HL-60 (cell line): ENCODE measurements around the gene IKBKE.

Experiments
- DNase-seq, 2 experiments: peaks; one replicate each; pipeline ENCODE4 v3.0.0-alpha.2; 2010 to 2020; ENCODE audit warnings: low read depth in 1 of 2, low spot score in 1 of 2
- H3K27ac ChIP-seq: fragments of 250-450 bp; sonication (Bioruptor Pico); replicated peaks from 2 replicates; pipeline ENCODE4 v1.5.1; 2020; ENCODE audit warnings: mild to moderate bottlenecking, moderate library complexity
- H3K27me3 ChIP-seq: fragments of 250-450 bp; sonication (Bioruptor Pico); 2 replicates; pipeline ENCODE4 v1.5.1; 2021; ENCODE audit warnings: mild to moderate bottlenecking, moderate library complexity; ENCODE audit not compliant: insufficient read depth, poor library complexity, severe bottlenecking
- H3K4me3 ChIP-seq: replicated peaks from 2 replicates; pipeline ENCODE4 v1.5.1; 2011; ENCODE audit warnings: mild to moderate bottlenecking, control low read depth, low read length; ENCODE audit not compliant: insufficient read depth
- GABPA ChIP-seq: IDR thresholded peaks from 2 replicates; pipeline ENCODE4 v1.6.1; 2012; ENCODE audit warnings: low read depth
- POLR2AphosphoS5 ChIP-seq: IDR thresholded peaks from 2 replicates; pipeline ENCODE4 v1.6.1; 2012; ENCODE audit warnings: low read depth
- REST ChIP-seq: IDR thresholded peaks from 2 replicates; pipeline ENCODE4 v1.6.1; 2012; ENCODE audit warnings: low read depth; ENCODE audit not compliant: insufficient replicate concordance
- SPI1 ChIP-seq: IDR thresholded peaks from 2 replicates; pipeline ENCODE4 v1.6.1; 2012; ENCODE audit warnings: low read depth, mild to moderate bottlenecking, borderline replicate concordance
- TF ChIP-seq, protein P1 (sequence below): IDR thresholded peaks from one replicate; pipeline ENCODE4 v1.5.1; 2011; ENCODE audit warnings: low read length, control low read depth, inconsistent platforms; ENCODE audit not compliant: insufficient read depth

The IKBKE gene

DNA sequence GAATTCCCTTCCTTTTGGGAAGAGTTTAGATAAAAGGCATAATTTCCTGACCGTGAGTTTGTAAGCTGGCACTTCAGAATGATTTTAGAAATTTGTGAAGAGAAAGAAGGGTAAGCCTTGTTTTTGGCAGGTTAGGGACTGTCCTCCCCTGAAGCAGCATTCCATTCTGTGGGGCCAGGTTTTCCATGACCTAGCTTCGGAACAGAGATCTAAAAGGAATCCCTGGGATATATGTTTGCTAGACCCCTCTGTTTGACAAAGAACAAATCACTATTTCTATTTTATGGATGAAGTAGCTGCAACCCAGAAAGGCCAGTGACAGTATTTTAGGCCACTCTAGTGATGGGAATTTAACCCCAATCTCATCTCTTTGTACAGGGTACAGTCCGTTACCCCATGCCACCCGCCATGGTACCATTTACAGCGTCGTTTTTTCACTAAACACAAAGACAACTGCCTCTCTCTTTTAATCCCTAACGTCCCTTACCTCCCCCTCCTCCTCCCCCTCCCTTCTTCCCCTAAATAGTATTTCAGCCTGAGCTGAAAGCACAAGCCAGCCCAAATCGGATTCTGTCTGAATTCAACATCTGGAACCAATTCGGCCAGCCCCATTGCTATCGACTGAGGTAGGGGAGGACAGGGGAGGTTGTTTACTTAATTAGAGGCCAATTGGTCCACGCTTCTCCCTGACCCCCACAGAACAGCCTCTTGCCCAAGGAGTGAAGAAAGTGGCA is 23.4 kb upstream of the IKBKE start:
- no peak for DNase-seq
- no peaks in the 10 kb centered on the region for H3K27me3 ChIP-seq
- no peak overlapping the region for H3K4me3 ChIP-seq
- H3K27ac ChIP-seq: no peak overlapping the region
- TF ChIP-seq, protein P1, sequence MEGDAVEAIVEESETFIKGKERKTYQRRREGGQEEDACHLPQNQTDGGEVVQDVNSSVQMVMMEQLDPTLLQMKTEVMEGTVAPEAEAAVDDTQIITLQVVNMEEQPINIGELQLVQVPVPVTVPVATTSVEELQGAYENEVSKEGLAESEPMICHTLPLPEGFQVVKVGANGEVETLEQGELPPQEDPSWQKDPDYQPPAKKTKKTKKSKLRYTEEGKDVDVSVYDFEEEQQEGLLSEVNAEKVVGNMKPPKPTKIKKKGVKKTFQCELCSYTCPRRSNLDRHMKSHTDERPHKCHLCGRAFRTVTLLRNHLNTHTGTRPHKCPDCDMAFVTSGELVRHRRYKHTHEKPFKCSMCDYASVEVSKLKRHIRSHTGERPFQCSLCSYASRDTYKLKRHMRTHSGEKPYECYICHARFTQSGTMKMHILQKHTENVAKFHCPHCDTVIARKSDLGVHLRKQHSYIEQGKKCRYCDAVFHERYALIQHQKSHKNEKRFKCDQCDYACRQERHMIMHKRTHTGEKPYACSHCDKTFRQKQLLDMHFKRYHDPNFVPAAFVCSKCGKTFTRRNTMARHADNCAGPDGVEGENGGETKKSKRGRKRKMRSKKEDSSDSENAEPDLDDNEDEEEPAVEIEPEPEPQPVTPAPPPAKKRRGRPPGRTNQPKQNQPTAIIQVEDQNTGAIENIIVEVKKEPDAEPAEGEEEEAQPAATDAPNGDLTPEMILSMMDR: no peak
- no peak for TF ChIP-seq POLR2AphosphoS5
- no peak for TF ChIP-seq SPI1
- TF ChIP-seq GABPA: no peak
- no peak for TF ChIP-seq REST

DNA sequence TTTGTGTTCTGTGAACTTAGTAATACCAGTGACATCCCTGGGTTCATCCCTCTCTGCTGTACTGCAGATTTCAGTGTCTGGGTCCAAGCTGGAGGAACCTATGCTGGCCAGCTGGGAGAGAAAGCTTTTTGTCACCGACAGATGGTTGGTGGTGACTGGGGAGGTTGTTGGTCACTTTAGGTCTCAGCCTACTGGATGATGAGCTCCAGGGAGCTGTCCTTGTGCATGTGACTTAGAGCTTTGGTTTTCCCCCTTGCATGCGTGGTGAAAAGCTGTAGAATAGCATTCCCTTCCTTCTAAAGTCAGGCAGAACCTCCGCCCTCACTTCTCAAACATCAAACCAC is 22.9 kb upstream of the IKBKE start:
- DNase-seq: no peak
- TF ChIP-seq GABPA (no peak), POLR2AphosphoS5 (no peak), SPI1 (no peak), REST (no peak)
- TF ChIP-seq, protein P1: no peak
- H3K4me3 ChIP-seq: no peak overlapping the region
- H3K27me3 ChIP-seq: no peaks in the 10 kb centered on the region
- no peak overlapping the region for H3K27ac ChIP-seq

GRCh38 chr1:206447792-206448191 is 22.5 kb upstream of the IKBKE start:
- no peaks in the 10 kb centered on the region for H3K27me3 ChIP-seq
- no peak overlapping the region for H3K27ac ChIP-seq
- no peak overlapping the region for H3K4me3 ChIP-seq
- no peak for DNase-seq
- no peak for TF ChIP-seq REST
- no peak for TF ChIP-seq POLR2AphosphoS5
- TF ChIP-seq SPI1: no peak
- TF ChIP-seq, protein P1: no peak
- no peak for TF ChIP-seq GABPA
